Measurements from ENCODE around the gene PDZD4. TPM values are rescaled to one million over a fixed set of nuclear protein-coding genes. Genes with fewer than 3 reads are reported as not detected.

The PDZD4 gene
- total RNA-seq, 1 donor from 2014 or later = 0.07 TPM

DNA sequence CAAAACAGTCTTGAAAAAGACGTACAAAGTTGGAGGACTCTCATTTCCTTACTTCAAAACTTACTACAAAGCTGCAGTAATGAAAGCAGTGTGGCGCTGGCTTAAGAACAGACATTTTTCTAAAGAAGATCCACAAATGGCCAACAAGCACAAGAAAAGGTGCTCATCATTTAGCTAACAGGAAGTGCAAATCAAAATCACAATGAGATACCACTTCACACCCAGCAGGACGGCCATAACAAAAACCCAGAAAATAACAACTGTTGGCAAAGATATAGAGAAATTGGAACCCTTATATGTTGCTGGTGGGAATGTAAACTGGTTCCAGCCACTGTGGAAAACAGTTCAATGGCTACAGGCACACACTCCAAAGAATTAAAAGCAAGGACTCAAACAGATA is 3.3 kb downstream of the PDZD4 start:
- no peaks in the 10 kb centered on the region for H3K9me3 Mint-ChIP-seq
- no peak overlapping the region for H3K27ac Mint-ChIP-seq
- peaks cover 16% of the 10 kb centered on the region for H3K27me3 Mint-ChIP-seq
- peaks cover 10% of the 10 kb centered on the region for H3K4me1 Mint-ChIP-seq
- no peaks in the 10 kb centered on the region for H3K36me3 Mint-ChIP-seq (ENCODE audit: low read depth)
- CTCF ChIA-PET = no interaction called here
- TF ChIP-seq, protein P1, sequence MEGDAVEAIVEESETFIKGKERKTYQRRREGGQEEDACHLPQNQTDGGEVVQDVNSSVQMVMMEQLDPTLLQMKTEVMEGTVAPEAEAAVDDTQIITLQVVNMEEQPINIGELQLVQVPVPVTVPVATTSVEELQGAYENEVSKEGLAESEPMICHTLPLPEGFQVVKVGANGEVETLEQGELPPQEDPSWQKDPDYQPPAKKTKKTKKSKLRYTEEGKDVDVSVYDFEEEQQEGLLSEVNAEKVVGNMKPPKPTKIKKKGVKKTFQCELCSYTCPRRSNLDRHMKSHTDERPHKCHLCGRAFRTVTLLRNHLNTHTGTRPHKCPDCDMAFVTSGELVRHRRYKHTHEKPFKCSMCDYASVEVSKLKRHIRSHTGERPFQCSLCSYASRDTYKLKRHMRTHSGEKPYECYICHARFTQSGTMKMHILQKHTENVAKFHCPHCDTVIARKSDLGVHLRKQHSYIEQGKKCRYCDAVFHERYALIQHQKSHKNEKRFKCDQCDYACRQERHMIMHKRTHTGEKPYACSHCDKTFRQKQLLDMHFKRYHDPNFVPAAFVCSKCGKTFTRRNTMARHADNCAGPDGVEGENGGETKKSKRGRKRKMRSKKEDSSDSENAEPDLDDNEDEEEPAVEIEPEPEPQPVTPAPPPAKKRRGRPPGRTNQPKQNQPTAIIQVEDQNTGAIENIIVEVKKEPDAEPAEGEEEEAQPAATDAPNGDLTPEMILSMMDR (IDR thresholded peaks at IDR 0.05) = no peak
- no peak overlapping the region for H3K4me3 Mint-ChIP-seq
- POLR2A ChIA-PET = no interaction called here
- DNase-seq (no peak), ATAC-seq (ENCODE audit: low read depth) (no peak)
- intact Hi-C loops (cut with micrococcal nuclease) = no loop called here

GRCh38 chrX:153825042-153825441 is 5.3 kb downstream of the PDZD4 start:
- DNase-seq (no peak), ATAC-seq (ENCODE audit: low read depth) (no peak)
- H3K4me3 Mint-ChIP-seq = no peak overlapping the region
- peaks cover 15% of the 10 kb centered on the region for H3K27me3 Mint-ChIP-seq
- TF ChIP-seq, protein P1 (IDR thresholded peaks at IDR 0.05) = no peak
- peaks cover 10% of the 10 kb centered on the region for H3K4me1 Mint-ChIP-seq
- ChIA-PET POLR2A (no interaction called here), CTCF (no interaction called here)
- no peak overlapping the region for H3K27ac Mint-ChIP-seq
- H3K9me3 Mint-ChIP-seq = no peaks in the 10 kb centered on the region
- no peaks in the 10 kb centered on the region for H3K36me3 Mint-ChIP-seq (ENCODE audit: low read depth)
- intact Hi-C loops (cut with micrococcal nuclease) = no loop called here

DNA sequence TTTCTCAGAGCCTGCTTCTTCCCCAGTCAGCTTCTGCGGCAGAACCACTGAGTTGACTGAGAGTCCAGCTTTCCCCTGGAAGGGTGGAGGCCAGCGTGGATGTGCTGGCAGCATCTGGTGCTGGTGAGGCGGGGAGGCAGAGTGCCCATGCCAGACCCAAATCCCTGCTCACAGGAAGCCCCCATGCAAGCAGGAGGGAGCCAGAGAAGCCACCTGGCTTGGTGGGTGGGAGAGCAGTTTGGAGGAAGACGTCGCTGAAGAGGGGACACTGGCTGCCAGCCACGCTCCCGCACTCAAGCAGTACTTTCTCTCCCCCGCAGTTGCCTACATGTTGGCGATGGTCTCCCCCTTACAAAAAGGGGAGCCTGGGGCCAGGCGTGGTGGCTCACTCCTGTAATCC is 6.0 kb downstream of the PDZD4 start:
- no peak overlapping the region for H3K27ac Mint-ChIP-seq

DNA sequence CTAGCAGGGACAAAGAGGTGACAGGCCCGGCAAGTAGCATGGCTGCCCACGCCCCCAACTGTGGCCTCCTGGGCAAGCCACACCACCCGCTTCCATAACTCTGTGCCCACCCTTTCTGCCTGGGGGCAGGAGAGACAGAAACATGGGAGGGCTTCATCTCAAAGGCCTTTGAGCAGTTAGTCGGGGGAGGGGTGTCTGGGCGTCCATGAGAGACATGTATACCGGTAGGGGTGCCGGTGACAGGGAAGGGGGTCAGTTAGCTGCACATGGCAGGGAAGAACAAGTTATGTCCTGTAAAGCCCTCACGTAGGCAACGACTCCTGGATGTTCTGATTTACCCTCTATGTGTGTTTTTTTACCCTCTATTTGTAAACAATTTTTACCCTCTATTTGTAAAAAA is 9.3 kb downstream of the PDZD4 start:
- DNase-seq = no peak
- H3K36me3 Mint-ChIP-seq (ENCODE audit: low read depth) = no peaks in the 10 kb centered on the region
- no peak overlapping the region for H3K4me3 Mint-ChIP-seq
- ATAC-seq (ENCODE audit: low read depth) = no peak
- no peaks in the 10 kb centered on the region for H3K9me3 Mint-ChIP-seq
- H3K4me1 Mint-ChIP-seq = peaks cover 8% of the 10 kb centered on the region
- POLR2A ChIA-PET = no interaction called here
- CTCF ChIA-PET = no interaction called here
- H3K27ac Mint-ChIP-seq = no peak overlapping the region
- intact Hi-C loops (cut with micrococcal nuclease) = no loop called here
- TF ChIP-seq, protein P1 (IDR thresholded peaks at IDR 0.05) = no peak
- peaks cover 11% of the 10 kb centered on the region for H3K27me3 Mint-ChIP-seq

More for the DNA sequence above, 6.0 kb downstream of the PDZD4 start:
- Mint-ChIP-seq H3K4me1 (peaks cover 9% of the 10 kb centered on the region), H3K9me3 (no peaks in the 10 kb centered on the region), H3K36me3 (ENCODE audit: low read depth) (no peaks in the 10 kb centered on the region), H3K27me3 (peaks cover 18% of the 10 kb centered on the region), H3K4me3 (no peak overlapping the region)
- no peak for ATAC-seq (ENCODE audit: low read depth)
- TF ChIP-seq, protein P1 (IDR thresholded peaks at IDR 0.05) = no peak
- ChIA-PET POLR2A (no interaction called here), CTCF (no interaction called here)
- DNase-seq = no peak
- intact Hi-C loops (cut with micrococcal nuclease) = no loop called here

DNA sequence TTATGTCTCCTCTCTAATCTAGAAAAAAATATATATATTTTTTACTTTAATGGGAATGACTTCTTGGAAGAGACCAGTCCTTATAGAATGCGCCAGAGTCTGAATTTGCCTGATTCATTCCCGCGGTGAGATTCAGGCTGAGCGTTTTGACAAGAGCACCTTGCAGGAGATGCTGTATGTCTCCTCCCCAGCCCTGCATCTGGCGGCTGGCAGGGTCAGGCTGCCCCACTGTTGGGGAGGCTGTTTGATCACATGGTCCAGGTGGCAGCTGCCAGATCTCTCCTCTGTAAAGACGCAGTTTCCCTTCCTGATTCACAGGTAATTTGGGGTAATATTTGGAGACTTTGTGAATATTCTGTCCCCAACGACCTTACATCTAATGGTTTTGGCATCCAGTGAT is 9.7 kb downstream of the PDZD4 start:
- TF ChIP-seq, protein P1 (IDR thresholded peaks at IDR 0.05) = no peak
- DNase-seq (no peak), ATAC-seq (ENCODE audit: low read depth) (no peak)
- H3K27me3 Mint-ChIP-seq = peaks cover 11% of the 10 kb centered on the region
- H3K36me3 Mint-ChIP-seq (ENCODE audit: low read depth) = no peaks in the 10 kb centered on the region
- no peaks in the 10 kb centered on the region for H3K9me3 Mint-ChIP-seq
- peaks cover 8% of the 10 kb centered on the region for H3K4me1 Mint-ChIP-seq
- ChIA-PET CTCF (no interaction called here), POLR2A (no interaction called here)
- H3K27ac Mint-ChIP-seq = no peak overlapping the region
- no peak overlapping the region for H3K4me3 Mint-ChIP-seq
- intact Hi-C loops (cut with micrococcal nuclease) = no loop called here
